HepG2 (cell line): ENCODE data around the gene S100A6. TPM values are rescaled to one million over a fixed set of nuclear protein-coding genes. Genes with fewer than 3 reads are reported as not detected.

Source experiments
- AGO2 ChIP-seq: fragments of 200-400 bp; formaldehyde crosslinking; optimal IDR thresholded peaks from 2 replicates; pipeline ENCODE3; 2017; ENCODE audit warnings: mild to moderate bottlenecking, low read depth, low read length, moderate library complexity
- ARID4A ChIP-seq: sonication (generic); formaldehyde crosslinking; IDR thresholded peaks from 2 replicates; pipeline ENCODE4 v1.5.0; 2020; ENCODE audit warnings: mild to moderate bottlenecking, missing genetic modification reagents, borderline replicate concordance
- ATF3 ChIP-seq: sonication (generic); formaldehyde crosslinking; IDR thresholded peaks from 2 replicates; pipeline ENCODE4 v1.4.0; 2020; ENCODE audit warnings: missing genetic modification reagents
- ATRX ChIP-seq: sonication (generic); formaldehyde crosslinking; IDR thresholded peaks from 2 replicates; pipeline ENCODE4 v1.4.0; 2020; ENCODE audit warnings: missing genetic modification reagents, borderline replicate concordance
- CAMTA2 ChIP-seq: sonication (generic); formaldehyde crosslinking; IDR thresholded peaks from 2 replicates; pipeline ENCODE4 v1.4.0; 2020; ENCODE audit warnings: mild to moderate bottlenecking, missing genetic modification reagents, borderline replicate concordance
- CC2D1A ChIP-seq: sonication (generic); formaldehyde crosslinking; IDR thresholded peaks from 2 replicates; pipeline ENCODE4 v1.8.1; 2023; ENCODE audit warnings: mild to moderate bottlenecking, missing genetic modification reagents
- EEA1 ChIP-seq: sonication (generic); formaldehyde crosslinking; IDR thresholded peaks from 2 replicates; pipeline ENCODE4 v1.5.1; 2020; ENCODE audit warnings: mild to moderate bottlenecking, missing genetic modification reagents, borderline replicate concordance
- HNF4G ChIP-seq, 2 experiments: sonication (generic) in 1 of 2; formaldehyde crosslinking in 1 of 2; IDR thresholded peaks; 2 replicates each; pipeline versions ENCODE4 v1.4.0 to v1.6.1; 2011 to 2020; ENCODE audit warnings: borderline replicate concordance in 2 of 2, low read depth in 2 of 2, mild to moderate bottlenecking in 2 of 2, low read length in 1 of 2, missing genetic modification reagents in 1 of 2, moderate library complexity in 1 of 2
- JARID2 ChIP-seq: sonication (generic); formaldehyde crosslinking; IDR thresholded peaks from 2 replicates; pipeline ENCODE4 v1.8.1; 2023; ENCODE audit warnings: missing genetic modification reagents, inconsistent platforms; ENCODE audit not compliant: insufficient replicate concordance
- KDM1A ChIP-seq: IDR thresholded peaks from 2 replicates; pipeline ENCODE4 v1.6.1; 2016; ENCODE audit warnings: missing compliant biosample characterization
- KDM3A ChIP-seq: IDR thresholded peaks from 2 replicates; pipeline ENCODE4 v1.6.1; 2018; ENCODE audit warnings: low read depth, missing compliant biosample characterization
- MAZ ChIP-seq, 2 experiments: sonication (generic) in 1 of 2; formaldehyde crosslinking in 1 of 2; IDR thresholded peaks; 2 replicates each; pipeline versions ENCODE4 v1.5.0 to v1.6.1; 2012 to 2020; ENCODE audit warnings: low read depth in 2 of 2, mild to moderate bottlenecking in 2 of 2, borderline replicate concordance in 1 of 2, improper control_type of control experiment in 1 of 2, low read length in 1 of 2, missing genetic modification reagents in 1 of 2, moderate library complexity in 1 of 2
- MXD1 ChIP-seq: sonication (generic); formaldehyde crosslinking; IDR thresholded peaks from 2 replicates; pipeline ENCODE4 v1.4.0; 2020; ENCODE audit warnings: mild to moderate bottlenecking, missing genetic modification reagents
- PRMT3 ChIP-seq: sonication (generic); formaldehyde crosslinking; IDR thresholded peaks from 2 replicates; pipeline ENCODE4 v1.8.1; 2022; ENCODE audit warnings: low read depth, mild to moderate bottlenecking, moderate library complexity, missing genetic modification reagents, borderline replicate concordance
- RBM39 ChIP-seq: fragments of 200-400 bp; formaldehyde crosslinking; IDR thresholded peaks from one replicate; pipeline ENCODE4 v1.6.1; 2018; ENCODE audit warnings: antibody characterized with exemption, mild to moderate bottlenecking, low read depth, low read length; ENCODE audit not compliant: poor library complexity, severe bottlenecking
- SATB2 ChIP-seq: sonication (generic); formaldehyde crosslinking; IDR thresholded peaks from 2 replicates; pipeline ENCODE4 v1.5.0; 2020; ENCODE audit warnings: missing genetic modification reagents
- TFE3 ChIP-seq: IDR thresholded peaks from 2 replicates; pipeline ENCODE4 v1.6.1; 2016
- ZBTB34 ChIP-seq: sonication (generic); formaldehyde crosslinking; IDR thresholded peaks from 2 replicates; pipeline ENCODE4 v1.8.0; 2022; ENCODE audit warnings: mild to moderate bottlenecking, missing genetic modification reagents
- ZNF557 ChIP-seq: sonication (generic); formaldehyde crosslinking; IDR thresholded peaks from 2 replicates; pipeline ENCODE4 v1.4.0; 2020; ENCODE audit warnings: missing genetic modification reagents
- ZNF709 ChIP-seq: sonication (generic); formaldehyde crosslinking; IDR thresholded peaks from 2 replicates; pipeline ENCODE4 v1.5.0; 2020; ENCODE audit warnings: mild to moderate bottlenecking, missing genetic modification reagents
- polyA plus RNA-seq, 8 experiments: library from polyadenylated mRNA; depleted of rRNA in 3 of 8; stranded (reverse) in 7 of 8; unstranded in 1 of 8; fragments of >200 nt; fragmentation: Illumina TruSeq in 4 of 8; extraction: Trizol in 4 of 8; gene quantifications; 2 replicates each; pipeline versions ENCODE4 v1.2.1 to v1.2.3, GENCODE V29; 2011 to 2016; ENCODE audit warnings: low read depth in 4 of 8, missing spikeins in 1 of 8, mixed read lengths in 1 of 8; ENCODE audit not compliant: insufficient read depth in 1 of 8
- total RNA-seq, 5 experiments: library from RNA; depleted of rRNA; stranded (reverse); fragments of >200 nt; fragmentation: Illumina TruSeq; extraction: Trizol; gene quantifications; 2 replicates each; pipeline ENCODE4 v1.2.3, GENCODE V29; 2016; ENCODE audit warnings: low read depth in 1 of 5

S100A6 gene
- total and polyA plus RNA-seq, 2 of the 13 experiments (the other 11 are each of a cell fraction or from before 2014, with no cell fraction given) = 72.9 to 85.0 TPM

- TF ChIP-seq ZNF709 (CRISPR knock-in tag) (no peak), SATB2 (no peak), ZNF557 (CRISPR knock-in tag) (no peak), KDM1A (CRISPR knock-in tag) (no peak), PRMT3 (CRISPR knock-in tag) (no peak), ARID4A (CRISPR knock-in tag) (peak; percentile 24; the same call in 1 of the 2 replicates), AGO2 (no peak), MAZ (IDR thresholded peaks at IDR 0.05; ENCODE audit: borderline replicate concordance, low read depth, low read length) (no peak), MAZ (CRISPR knock-in tag; IDR thresholded peaks at IDR 0.05; ENCODE audit: low read depth) (no peak), TFE3 (CRISPR knock-in tag) (0 out of 2 replicates have a peak, but pooled peaks have one; percentile 5), RBM39 (peak; percentile 44), CAMTA2 (no peak), KDM3A (peak; percentile 84; the same call in 1 of the 2 replicates), HNF4G (IDR thresholded peaks at IDR 0.05; ENCODE audit: borderline replicate concordance, low read depth, low read length) (no peak), HNF4G (CRISPR knock-in tag; IDR thresholded peaks at IDR 0.05; ENCODE audit: borderline replicate concordance, low read depth) (no peak), ATRX (no peak), ZBTB34 (no peak), MXD1 (CRISPR knock-in tag) (0 out of 2 replicates have a peak, but pooled peaks have one; percentile 59), ATF3 (CRISPR knock-in tag) (no peak), EEA1 (no peak), JARID2 (no peak), CC2D1A (CRISPR knock-in tag) (no peak)
These were observed 32.7 kb upstream of the S100A6 start (continued) for GRCh38 chr1:153568367-153569099.
